H1 (cell line): ENCODE measurements around the gene RPUSD3. TPM values are rescaled to one million over a fixed set of nuclear protein-coding genes. Genes with fewer than 3 reads are reported as not detected.

Source experiments
- CTCF ChIA-PET: fragments of 300-600 bp; sonication (Branson Sonifier 250); formaldehyde crosslinking; loops from one replicate; lab custom pipeline; 2021; ENCODE audit not compliant: partially characterized antibody; lab: Charles Lee
- POLR2A ChIA-PET: fragments of 300-600 bp; sonication (Branson Sonifier 250); formaldehyde crosslinking; loops from one replicate; lab custom pipeline; 2021; ENCODE audit warnings: inconsistent platforms; ENCODE audit not compliant: partially characterized antibody; lab: Charles Lee
- DNase-seq, 2 experiments: peaks; one replicate each; pipeline versions ENCODE4 v3.0.0 to v3.0.0-alpha.2; 2010 to 2022; ENCODE audit warnings: low spot score in 2 of 2, low read depth in 1 of 2, mixed read lengths in 1 of 2
- FAIRE-seq: peaks from 2 replicates; lab custom pipeline; 2011; peaks lifted over from hg19 to GRCh38; lab: Jason Lieb, UNC
- H2AFZ ChIP-seq: 2 replicates; pipeline ENCODE4 v1.8.1; 2012; ENCODE audit warnings: low read length, inconsistent platforms
- H2AK5ac ChIP-seq: 2 replicates; pipeline ENCODE4 v1.6.1; 2013; ENCODE audit warnings: low read depth, low read length
- H2BK120ac ChIP-seq: replicated peaks from 2 replicates; pipeline ENCODE3; 2013; ENCODE audit warnings: low read depth, low read length, inconsistent platforms
- H2BK12ac ChIP-seq: 2 replicates; pipeline ENCODE4 v1.6.1; 2013; ENCODE audit warnings: low read depth, low read length
- H2BK15ac ChIP-seq: 2 replicates; pipeline ENCODE4 v1.6.1; 2013; ENCODE audit warnings: low read length
- H2BK20ac ChIP-seq: 2 replicates; pipeline ENCODE4 v1.6.1; 2013; ENCODE audit warnings: low read length
- H2BK5ac ChIP-seq: 2 replicates; pipeline ENCODE4 v1.6.1; 2013; ENCODE audit warnings: low read depth, low read length
- H3K14ac ChIP-seq: 2 replicates; pipeline ENCODE4 v1.6.1; 2013; ENCODE audit warnings: inconsistent platforms; ENCODE audit not compliant: insufficient read length
- H3K18ac ChIP-seq: 2 replicates; pipeline ENCODE4 v1.6.1; 2013; ENCODE audit warnings: low read length; ENCODE audit errors: extremely low read depth
- H3K23ac ChIP-seq: 2 replicates; pipeline ENCODE4 v1.6.1; 2013; ENCODE audit warnings: inconsistent platforms; ENCODE audit not compliant: insufficient read length
- H3K23me2 ChIP-seq: 2 replicates; pipeline ENCODE4 v1.6.1; 2013; ENCODE audit warnings: low read depth, low read length
- H3K27ac ChIP-seq: 2 replicates; pipeline ENCODE4 v1.6.1; 2011; ENCODE audit warnings: low read depth, low read length, inconsistent platforms
- H3K27me3 ChIP-seq, 4 experiments: replicated peaks in 1 of 4; 1 replicate in 1 of 4; 2 replicates in 3 of 4; pipeline versions ENCODE4 v1.6.1 to v1.8.1; 2011 to 2013; ENCODE audit warnings: low read length in 3 of 4, mild to moderate bottlenecking in 3 of 4, inconsistent platforms in 2 of 4, mixed read lengths in 2 of 4, moderate library complexity in 1 of 4; ENCODE audit not compliant: control insufficient read depth in 3 of 4, insufficient read depth in 3 of 4; ENCODE audit errors: extremely low read depth in 1 of 4
- H3K36me3 ChIP-seq, 4 experiments: 2 replicates each; pipeline versions ENCODE4 v1.6.1 to v1.8.1; 2011 to 2013; ENCODE audit warnings: mild to moderate bottlenecking in 4 of 4, low read length in 3 of 4, moderate library complexity in 2 of 4, control low read depth in 1 of 4, inconsistent platforms in 1 of 4; ENCODE audit not compliant: insufficient read depth in 4 of 4, control insufficient read depth in 2 of 4
- H3K4ac ChIP-seq: replicated peaks from 2 replicates; pipeline ENCODE3; 2013; ENCODE audit warnings: low read length, low read depth, mixed read lengths, inconsistent platforms; ENCODE audit not compliant: insufficient read length
- H3K4me1 ChIP-seq, 4 experiments: replicated peaks in 1 of 4; 1 replicate in 1 of 4; 2 replicates in 3 of 4; pipeline versions ENCODE4 v1.6.1 to v1.8.1; 2011 to 2013; ENCODE audit warnings: low read length in 3 of 4, inconsistent platforms in 2 of 4, mixed read lengths in 1 of 4; ENCODE audit not compliant: insufficient read depth in 4 of 4, control insufficient read depth in 3 of 4
- H3K4me2 ChIP-seq, 2 experiments: 2 replicates each; pipeline versions ENCODE4 v1.6.1 to v1.8.1; 2011 to 2013; ENCODE audit warnings: low read depth in 2 of 2, low read length in 2 of 2, control low read depth in 1 of 2, inconsistent platforms in 1 of 2, mild to moderate bottlenecking in 1 of 2; ENCODE audit not compliant: insufficient read depth in 1 of 2
- H3K4me3 ChIP-seq, 4 experiments: fragments of 200-600, 300-600 bp in 1 of 4; sonication (generic), shearing (Covaris generic), sonication (Bioruptor Twin) in 1 of 4; 2 replicates each; pipeline versions ENCODE4 v1.5.1 to v1.8.1; 2011 to 2016; ENCODE audit warnings: low read length in 4 of 4, low read depth in 3 of 4, control low read depth in 2 of 4, inconsistent platforms in 2 of 4, mild to moderate bottlenecking in 2 of 4, mixed read lengths in 1 of 4, moderate library complexity in 1 of 4; ENCODE audit not compliant: insufficient read depth in 2 of 4; ENCODE audit errors: extremely low read depth in 1 of 4
- H3K56ac ChIP-seq: replicated peaks from 2 replicates; pipeline ENCODE3; 2013; ENCODE audit warnings: low read depth, mild to moderate bottlenecking, mixed read lengths, low read length, inconsistent platforms; ENCODE audit not compliant: insufficient read length
- H3K79me1 ChIP-seq: 2 replicates; pipeline ENCODE4 v1.6.1; 2013; ENCODE audit warnings: low read depth, low read length, control low read depth
- H3K79me2 ChIP-seq, 2 experiments: 2 replicates each; pipeline versions ENCODE4 v1.6.1 to v1.8.1; 2012 to 2013; ENCODE audit warnings: low read length in 2 of 2, mild to moderate bottlenecking in 2 of 2, inconsistent platforms in 1 of 2; ENCODE audit not compliant: insufficient read depth in 2 of 2, control insufficient read depth in 1 of 2
- H3K9ac ChIP-seq, 4 experiments: replicated peaks in 1 of 4; 1 replicate in 1 of 4; 2 replicates in 3 of 4; pipeline versions ENCODE4 v1.6.1 to v1.8.1; 2011 to 2013; ENCODE audit warnings: low read depth in 3 of 4, low read length in 3 of 4, control low read depth in 2 of 4, mild to moderate bottlenecking in 2 of 4, moderate library complexity in 2 of 4, inconsistent platforms in 1 of 4; ENCODE audit errors: extremely low read depth in 1 of 4
- H3K9me3 ChIP-seq, 2 experiments: 2 replicates each; pipeline versions ENCODE4 v1.6.1 to v1.8.1; 2012 to 2013; ENCODE audit warnings: mild to moderate bottlenecking in 2 of 2, moderate library complexity in 2 of 2, control low read depth in 1 of 2, inconsistent platforms in 1 of 2, low read depth in 1 of 2, low read length in 1 of 2, mixed read lengths in 1 of 2; ENCODE audit not compliant: insufficient read depth in 2 of 2
- H4K20me1 ChIP-seq, 2 experiments: replicated peaks in 1 of 2; 2 replicates each; pipeline versions ENCODE3 to v1.8.1; 2011 to 2013; ENCODE audit warnings: inconsistent platforms in 2 of 2, low read length in 2 of 2, mild to moderate bottlenecking in 1 of 2; ENCODE audit not compliant: insufficient read depth in 2 of 2, control insufficient read depth in 1 of 2
- H4K5ac ChIP-seq: 2 replicates; pipeline ENCODE4 v1.6.1; 2013; ENCODE audit warnings: low read length, low read depth, mixed read lengths, inconsistent platforms; ENCODE audit not compliant: insufficient read length
- H4K8ac ChIP-seq: 2 replicates; pipeline ENCODE4 v1.8.0; 2013; ENCODE audit warnings: mild to moderate bottlenecking, moderate library complexity, low read length, inconsistent platforms; ENCODE audit not compliant: insufficient read depth; ENCODE audit errors: extremely low read depth
- H4K91ac ChIP-seq: replicated peaks from 2 replicates; pipeline ENCODE3; 2013; ENCODE audit warnings: low read length, mixed read lengths, inconsistent platforms; ENCODE audit not compliant: insufficient read length
- CREB1 ChIP-seq: IDR thresholded peaks from 2 replicates; pipeline ENCODE4 v1.6.1; 2012; ENCODE audit warnings: inconsistent platforms
- EP300 ChIP-seq, 2 experiments: IDR thresholded peaks; 1 replicate in 1 of 2; 2 replicates in 1 of 2; pipeline ENCODE4 v1.6.1; 2011 to 2012; ENCODE audit warnings: low read depth in 2 of 2, low read length in 2 of 2, mild to moderate bottlenecking in 2 of 2, borderline replicate concordance in 1 of 2, inconsistent platforms in 1 of 2, moderate library complexity in 1 of 2
- FOSL1 ChIP-seq: IDR thresholded peaks from 2 replicates; pipeline ENCODE4 v1.6.1; 2011; ENCODE audit warnings: mild to moderate bottlenecking, low read depth, low read length, moderate library complexity; ENCODE audit not compliant: insufficient read depth
- POLR2AphosphoS5 ChIP-seq: IDR thresholded peaks from 2 replicates; pipeline ENCODE4 v1.6.1; 2011; ENCODE audit warnings: low read depth, low read length
- RXRA ChIP-seq: IDR thresholded peaks from 2 replicates; pipeline ENCODE4 v1.6.1; 2011; ENCODE audit warnings: low read depth, mild to moderate bottlenecking, low read length, moderate library complexity; ENCODE audit not compliant: insufficient read depth
- SP2 ChIP-seq: IDR thresholded peaks from 2 replicates; pipeline ENCODE4 v1.6.1; 2012; ENCODE audit warnings: mild to moderate bottlenecking, low read length, inconsistent platforms
- TAF1 ChIP-seq: IDR thresholded peaks from 2 replicates; pipeline ENCODE4 v1.6.1; 2011; ENCODE audit warnings: mild to moderate bottlenecking, low read depth, low read length
- TBP ChIP-seq: IDR thresholded peaks from 2 replicates; pipeline ENCODE4 v1.6.1; 2011; ENCODE audit warnings: low read depth, low read length, improper control_type of control experiment
- YY1 ChIP-seq: IDR thresholded peaks from 2 replicates; pipeline ENCODE4 v1.6.1; 2011; ENCODE audit warnings: low read depth, mild to moderate bottlenecking, low read length
- ZNF274 ChIP-seq: IDR thresholded peaks from 2 replicates; pipeline ENCODE4 v1.7.0; 2012; ENCODE audit warnings: low read length, borderline replicate concordance; ENCODE audit errors: extremely low read depth
- WGBS, 2 experiments: shearing (Covaris generic) in 1 of 2; methylation state at CpG; one replicate each; pipeline versions ENCODE4 v1.1.6 to v1.1.7; 2013 to 2015; ENCODE audit warnings: low lambda C conversion rate in 2 of 2, mixed read lengths in 2 of 2, inconsistent platforms in 1 of 2, low coverage in 1 of 2, missing lambda C conversion rate in 1 of 2; ENCODE audit not compliant: insufficient replicate concordance in 2 of 2, insufficient coverage in 1 of 2, insufficient read length in 1 of 2; ENCODE audit errors: extremely low coverage in 1 of 2, missing lambda C conversion rate in 1 of 2; 5-methylcytosine and 5-hydroxymethylcytosine counted together
- polyA plus RNA-seq, 7 experiments: library from polyadenylated mRNA; depleted of rRNA in 3 of 7; stranded (reverse) in 5 of 7; unstranded in 2 of 7; fragments of >200 nt in 5 of 7; fragments of 200-250 nt in 2 of 7; gene quantifications; 1 replicate in 5 of 7; 2 replicates in 1 of 7; 4 replicates in 1 of 7; pipeline versions ENCODE4 v1.2.1 to v1.2.3, GENCODE V29; 2011 to 2013; ENCODE audit warnings: missing spikeins in 2 of 7, mixed read lengths in 2 of 7
- total RNA-seq: library from RNA; stranded (reverse); fragmentation: NEBNext Ultra II Directional; extraction: Animal tissue kit (Norgen Biotek cat#: 25700); gene quantifications from 2 replicates; pipeline ENCODE4 v1.2.1, GENCODE V29; 2021

RPUSD3 gene
- total and polyA plus RNA-seq, 2 of the 8 experiments (the other 6 are each of a cell fraction or from before 2014, with no cell fraction given): 68.4 to 154 TPM

GRCh38 chr3:9834520-9835380 lies 9.1 kb downstream of the RPUSD3 start:
- Histone ChIP-seq H3K79me1 (no peaks in the 10 kb centered on the region), H3K4me2 (no peak overlapping the region), H3K23ac (no peak overlapping the region), H3K79me2 (no peaks in the 10 kb centered on the region), H3K36me3 (peaks cover 3 to 17% (median 4%) of the 10 kb centered on the region in 4 experiments; a peak in 5 of 8 replicates), H2BK15ac (no peak overlapping the region), H3K4me1 (no peaks in the 10 kb centered on the region), H3K27ac (no peak overlapping the region), H3K9ac (no peak overlapping the region), H3K18ac (no peak overlapping the region), H2BK120ac (no peak overlapping the region), H4K5ac (no peak overlapping the region), H3K4me3 (no peak overlapping the region), H4K8ac (no peak overlapping the region), H3K27me3 (no peaks in the 10 kb centered on the region), H3K14ac (no peak overlapping the region), H3K9me3 (no peaks in the 10 kb centered on the region), H4K20me1 (peaks cover 0 to 7% of the 10 kb centered on the region in 2 experiments), H2AK5ac (no peak overlapping the region), H3K4ac (no peak overlapping the region), H2BK12ac (no peak overlapping the region), H2BK5ac (no peak overlapping the region; the same call in 1 of the 2 replicates), H4K91ac (no peak overlapping the region), H2BK20ac (no peak overlapping the region), H2AFZ (no peak overlapping the region), H3K56ac (no peak overlapping the region), H3K23me2 (no peaks in the 10 kb centered on the region; the same call in 1 of the 2 replicates)
- DNase-seq: no peak
- WGBS, 2 experiments: 90% methylated on average over 18 of the region's 18 CpGs; no CpG with 5 or more reads in 1 of the 2 experiments
- ChIA-PET CTCF (interaction anchor here (0.9 to 7.5 kb wide), 3 partner anchors 6 to 20 kb away, joined by 3 to 74 read pairs (median 3); no protein-coding TSS in a partner anchor), POLR2A (interaction anchor here (1.4 to 1.7 kb wide), 3 partner anchors 8 to 117 kb away, joined by 3 to 4 read pairs (median 4); no protein-coding TSS in a partner anchor)
- FAIRE-seq: no peak
- TF ChIP-seq TBP (no peak), RXRA (no peak), ZNF274 (no peak), TAF1 (no peak), EP300 (IDR thresholded peaks at IDR 0.05; ENCODE audit: borderline replicate concordance in 1 of 2, low read depth in 2 of 2, low read length in 2 of 2) (no peak), YY1 (no peak), POLR2AphosphoS5 (no peak), FOSL1 (no peak), SP2 (no peak), CREB1 (no peak)
